HEK293T (cell line): Measurements from ENCODE around the gene MSH3.

Experiments
- BHLHE40 ChIP-seq: fragments of 450-650 bp; IDR thresholded peaks from 2 replicates; pipeline ENCODE4 v1.6.1; 2016; ENCODE audit warnings: mild to moderate bottlenecking, moderate library complexity, borderline replicate concordance
- ELF4 ChIP-seq: fragments of 450-650 bp; IDR thresholded peaks from 2 replicates; pipeline ENCODE4 v1.6.1; 2017; ENCODE audit warnings: antibody characterized with exemption
- FOXA1 ChIP-seq: fragments of 450-650 bp; IDR thresholded peaks from 2 replicates; pipeline ENCODE4 v1.6.1; 2016; ENCODE audit warnings: mild to moderate bottlenecking
- SUZ12 ChIP-seq: fragments of 450-650 bp; IDR thresholded peaks from 2 replicates; pipeline ENCODE4 v1.6.1; 2016; ENCODE audit warnings: mild to moderate bottlenecking
- TARDBP ChIP-seq: fragments of 450-650 bp; IDR thresholded peaks from 2 replicates; pipeline ENCODE4 v1.6.1; 2016

- TF ChIP-seq SUZ12 (no peak), BHLHE40 (no peak), FOXA1 (no peak), ELF4 (no peak), TARDBP (no peak)
Observed at GRCh38 chr5:80904533-80905187, 250.2 kb downstream of the MSH3 start.
